NT2/D1 (cell line): ENCODE data around the gene MRPS16.
"Not testable (repeated sequence)": the region's sequence is repeated elsewhere in the genome, so short reads cannot be mapped to it uniquely, and the experiment has no call there.

Source experiments
- DNase-seq: peaks from one replicate; pipeline ENCODE4 v3.0.0-alpha.2; 2011; ENCODE audit warnings: low read depth, low spot score
- H3K27me3 ChIP-seq: 2 replicates; pipeline ENCODE4 v1.6.0; 2011; ENCODE audit warnings: mild to moderate bottlenecking; ENCODE audit not compliant: insufficient read length, insufficient read depth
- H3K36me3 ChIP-seq: 2 replicates; pipeline ENCODE4 v1.6.1; 2011; ENCODE audit warnings: mild to moderate bottlenecking, low read length, mixed read lengths; ENCODE audit not compliant: insufficient read depth, insufficient read length
- H3K4me1 ChIP-seq: 2 replicates; pipeline ENCODE4 v1.5.1; 2011; ENCODE audit not compliant: insufficient read depth, insufficient read length
- H3K4me3 ChIP-seq: 2 replicates; pipeline ENCODE4 v1.5.1; 2011; ENCODE audit warnings: low read depth; ENCODE audit not compliant: insufficient read length
- H3K9ac ChIP-seq: 2 replicates; pipeline ENCODE4 v1.6.0; 2011; ENCODE audit warnings: low read depth; ENCODE audit not compliant: insufficient read length
- H3K9me3 ChIP-seq: 2 replicates; pipeline ENCODE4 v1.5.1; 2011; ENCODE audit warnings: mild to moderate bottlenecking, low read length; ENCODE audit not compliant: insufficient read depth
- SUZ12 ChIP-seq: IDR thresholded peaks from 2 replicates; pipeline ENCODE4 v1.6.1; 2011; ENCODE audit not compliant: insufficient read length, insufficient read depth; ENCODE audit errors: extremely low read depth
- YY1 ChIP-seq: IDR thresholded peaks from 2 replicates; pipeline ENCODE4 v1.6.1; 2011; ENCODE audit not compliant: insufficient read length, insufficient read depth
- ZNF274 ChIP-seq: IDR thresholded peaks from 2 replicates; pipeline ENCODE4 v1.6.1; 2011; ENCODE audit warnings: mild to moderate bottlenecking, low read depth, low read length

MRPS16 gene

GRCh38 chr10:73263693-73264347 lies 11.4 kb upstream of the MRPS16 start:
- H3K9me3 ChIP-seq = peaks cover 25% of the 10 kb centered on the region
- DNase-seq = no peak
- no peak for TF ChIP-seq SUZ12
- TF ChIP-seq YY1 = no peak
- no peak for TF ChIP-seq ZNF274
- H3K4me3 ChIP-seq = no peak overlapping the region
- no peaks in the 10 kb centered on the region for H3K4me1 ChIP-seq
- H3K9ac ChIP-seq = no peak overlapping the region
- H3K36me3 ChIP-seq = no peaks in the 10 kb centered on the region
- H3K27me3 ChIP-seq = no peaks in the 10 kb centered on the region

- H3K36me3 ChIP-seq = no peaks in the 10 kb centered on the region
- no peaks in the 10 kb centered on the region for H3K27me3 ChIP-seq
- no peaks in the 10 kb centered on the region for H3K4me1 ChIP-seq
- H3K9ac ChIP-seq = no peak overlapping the region
- TF ChIP-seq SUZ12 (no peak), YY1 (no peak)
- H3K9me3 ChIP-seq = peaks cover 25% of the 10 kb centered on the region
- no peak overlapping the region for H3K4me3 ChIP-seq
- DNase-seq = no peak
Observed at GRCh38 chr10:73262880-73263555, 10.6 kb upstream of the MRPS16 start.

- no peaks in the 10 kb centered on the region for H3K4me1 ChIP-seq
- no peak for DNase-seq
- H3K9ac ChIP-seq = no peak overlapping the region
- no peak for TF ChIP-seq YY1
- TF ChIP-seq ZNF274 = no peak
- TF ChIP-seq SUZ12 = no peak
- no peaks in the 10 kb centered on the region for H3K36me3 ChIP-seq
- peaks cover 25% of the 10 kb centered on the region for H3K9me3 ChIP-seq
- no peaks in the 10 kb centered on the region for H3K27me3 ChIP-seq
- no peak overlapping the region for H3K4me3 ChIP-seq
Observed at GRCh38 chr10:73262105-73262730, 9.8 kb upstream of the MRPS16 start.

- TF ChIP-seq SUZ12 (no peak), YY1 (no peak), ZNF274 (no peak)
- peaks cover 25% of the 10 kb centered on the region for H3K9me3 ChIP-seq
- H3K36me3 ChIP-seq = no peaks in the 10 kb centered on the region
- H3K4me1 ChIP-seq = no peaks in the 10 kb centered on the region
- no peak overlapping the region for H3K9ac ChIP-seq
- no peaks in the 10 kb centered on the region for H3K27me3 ChIP-seq
- no peak for DNase-seq
- no peak overlapping the region for H3K4me3 ChIP-seq
Observed at GRCh38 chr10:73261362-73261995, 9.0 kb upstream of the MRPS16 start.

GRCh38 chr10:73258612-73259011 lies 6.2 kb upstream of the MRPS16 start:
- not testable (repeated sequence) for H3K27me3 ChIP-seq, H3K36me3 ChIP-seq, H3K9ac ChIP-seq, H3K4me1 ChIP-seq, H3K4me3 ChIP-seq, DNase-seq
- H3K9me3 ChIP-seq = peaks cover 25% of the 10 kb centered on the region

- H3K4me3 ChIP-seq = peak overlapping the region; percentile 97
- peak overlapping the region; percentile 98 for H3K9ac ChIP-seq
- no peak for DNase-seq
- H3K9me3 ChIP-seq = no peaks in the 10 kb centered on the region
- no peaks in the 10 kb centered on the region for H3K4me1 ChIP-seq
- no peak for TF ChIP-seq SUZ12
- TF ChIP-seq YY1 = no peak
- no peaks in the 10 kb centered on the region for H3K27me3 ChIP-seq
- H3K36me3 ChIP-seq = peaks cover 32% of the 10 kb centered on the region
Observed at GRCh38 chr10:73253225-73253555, 746 bp upstream of the MRPS16 start.

- TF ChIP-seq ZNF274 (no peak), SUZ12 (no peak), YY1 (no peak)
- no peak for DNase-seq
- Histone ChIP-seq H3K9me3 (no peaks in the 10 kb centered on the region), H3K9ac (peak overlapping the region; percentile 98), H3K27me3 (no peaks in the 10 kb centered on the region), H3K36me3 (peaks cover 40% of the 10 kb centered on the region), H3K4me1 (no peaks in the 10 kb centered on the region), H3K4me3 (peak overlapping the region; percentile 97)
Observed at GRCh38 chr10:73251683-73252444, 580 bp downstream of the MRPS16 start.
